ENCODE data around the gene CAMTA1. TPM values are rescaled to one million over a fixed set of nuclear protein-coding genes. Genes with fewer than 3 reads are reported as not detected.

CAMTA1 gene
- total RNA-seq, 1 experiment from 2014 or later: 69.5 TPM

GRCh38 chr1:6986281-6986680 is 201.0 kb downstream of the CAMTA1 start:
- POLR2A ChIA-PET: no interaction called here
- H3K4me2 ChIP-seq (ENCODE audit: low read length): no peak overlapping the region
- H2AFZ ChIP-seq (ENCODE audit: low read depth, low read length, poor library complexity, severe bottlenecking): no peak overlapping the region
- no peak overlapping the region for H3K27ac ChIP-seq (ENCODE audit: low read depth, low read length)
- H4K20me1 ChIP-seq (ENCODE audit: insufficient read depth): no peaks in the 10 kb centered on the region
- intact Hi-C loops (cut with micrococcal nuclease): no loop called here
- H3K9ac ChIP-seq (ENCODE audit: low read length): no peak overlapping the region
- TF ChIP-seq POLR2AphosphoS5 (IDR thresholded peaks at IDR 0.05; ENCODE audit: low read depth, low read length) (no peak), CBX3 (IDR thresholded peaks at IDR 0.05; ENCODE audit: low read depth) (no peak), SP1 (IDR thresholded peaks at IDR 0.05; ENCODE audit: low read depth) (no peak), POLR2A (IDR thresholded peaks at IDR 0.05; ENCODE audit: borderline replicate concordance, extremely low read depth, insufficient read depth, insufficient read length) (no peak), JUND (IDR thresholded peaks at IDR 0.05) (no peak), ELF1 (IDR thresholded peaks at IDR 0.05; ENCODE audit: borderline replicate concordance, low read depth) (no peak), YY1 (IDR thresholded peaks at IDR 0.05; ENCODE audit: extremely low read depth, insufficient replicate concordance, low read depth, low read length) (no peak), SRF (IDR thresholded peaks at IDR 0.05; ENCODE audit: low read depth) (no peak), CEBPB (IDR thresholded peaks at IDR 0.05; ENCODE audit: low read depth) (no peak), FOSL1 (IDR thresholded peaks at IDR 0.05; ENCODE audit: low read depth) (no peak), ZNF274 (IDR thresholded peaks at IDR 0.05; ENCODE audit: low read depth, low read length) (no peak), TCF7L2 (IDR thresholded peaks at IDR 0.05; ENCODE audit: borderline replicate concordance, extremely low read depth, insufficient read depth, insufficient read length) (no peak), EZH2 (IDR thresholded peaks at IDR 0.05) (no peak)
- TF ChIP-seq, protein P1, sequence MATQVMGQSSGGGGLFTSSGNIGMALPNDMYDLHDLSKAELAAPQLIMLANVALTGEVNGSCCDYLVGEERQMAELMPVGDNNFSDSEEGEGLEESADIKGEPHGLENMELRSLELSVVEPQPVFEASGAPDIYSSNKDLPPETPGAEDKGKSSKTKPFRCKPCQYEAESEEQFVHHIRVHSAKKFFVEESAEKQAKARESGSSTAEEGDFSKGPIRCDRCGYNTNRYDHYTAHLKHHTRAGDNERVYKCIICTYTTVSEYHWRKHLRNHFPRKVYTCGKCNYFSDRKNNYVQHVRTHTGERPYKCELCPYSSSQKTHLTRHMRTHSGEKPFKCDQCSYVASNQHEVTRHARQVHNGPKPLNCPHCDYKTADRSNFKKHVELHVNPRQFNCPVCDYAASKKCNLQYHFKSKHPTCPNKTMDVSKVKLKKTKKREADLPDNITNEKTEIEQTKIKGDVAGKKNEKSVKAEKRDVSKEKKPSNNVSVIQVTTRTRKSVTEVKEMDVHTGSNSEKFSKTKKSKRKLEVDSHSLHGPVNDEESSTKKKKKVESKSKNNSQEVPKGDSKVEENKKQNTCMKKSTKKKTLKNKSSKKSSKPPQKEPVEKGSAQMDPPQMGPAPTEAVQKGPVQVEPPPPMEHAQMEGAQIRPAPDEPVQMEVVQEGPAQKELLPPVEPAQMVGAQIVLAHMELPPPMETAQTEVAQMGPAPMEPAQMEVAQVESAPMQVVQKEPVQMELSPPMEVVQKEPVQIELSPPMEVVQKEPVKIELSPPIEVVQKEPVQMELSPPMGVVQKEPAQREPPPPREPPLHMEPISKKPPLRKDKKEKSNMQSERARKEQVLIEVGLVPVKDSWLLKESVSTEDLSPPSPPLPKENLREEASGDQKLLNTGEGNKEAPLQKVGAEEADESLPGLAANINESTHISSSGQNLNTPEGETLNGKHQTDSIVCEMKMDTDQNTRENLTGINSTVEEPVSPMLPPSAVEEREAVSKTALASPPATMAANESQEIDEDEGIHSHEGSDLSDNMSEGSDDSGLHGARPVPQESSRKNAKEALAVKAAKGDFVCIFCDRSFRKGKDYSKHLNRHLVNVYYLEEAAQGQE (IDR thresholded peaks at IDR 0.05; ENCODE audit: low read depth): no peak
- BruUV-seq (replicated peaks): no TSS peak
- H3K4me1 ChIP-seq (ENCODE audit: control insufficient read depth in 1 of 2, insufficient read depth in 2 of 2, low read length in 2 of 2): peaks cover 2 to 13% of the 10 kb centered on the region in 2 experiments; a peak in 3 of 4 replicates
- H3K36me3 ChIP-seq (ENCODE audit: control insufficient read depth in 1 of 2, insufficient read depth in 2 of 2, low read length in 2 of 2): no peaks in the 10 kb centered on the region
- H3K27me3 ChIP-seq (ENCODE audit: insufficient read depth, low read length): no peaks in the 10 kb centered on the region
- H3K9me3 ChIP-seq (ENCODE audit: control insufficient read depth in 1 of 2, insufficient read depth in 1 of 2, low read depth in 1 of 2, low read length in 2 of 2): no peaks in the 10 kb centered on the region
- RAD21 ChIA-PET (ENCODE audit: low non-redundant PET in 1 of 2, low total read pairs in 2 of 2, uncharacterized antibody in 2 of 2, unreplicated experiment in 2 of 2): no interaction called here
- no peak overlapping the region for H3K4me3 ChIP-seq (replicated peaks in 1 of 2; ENCODE audit: low read depth in 1 of 2, low read length in 2 of 2)
- no peaks in the 10 kb centered on the region for H3K79me2 ChIP-seq (ENCODE audit: insufficient read depth, low read length)
- CTCF ChIA-PET: no interaction called here
- H3K9me2 ChIP-seq (ENCODE audit: insufficient read depth): no peaks in the 10 kb centered on the region
- no peak for DNase-seq (ENCODE audit: low read depth, low spot score)
- ATAC-seq: no peak

Measured in HCT116 (cell line).